ENCODE data around the gene AFF1. TPM values are rescaled to one million over a fixed set of nuclear protein-coding genes. Genes with fewer than 3 reads are reported as not detected.

AFF1 gene
- total RNA-seq, 1 donor from 2014 or later = 34.1 TPM

DNA sequence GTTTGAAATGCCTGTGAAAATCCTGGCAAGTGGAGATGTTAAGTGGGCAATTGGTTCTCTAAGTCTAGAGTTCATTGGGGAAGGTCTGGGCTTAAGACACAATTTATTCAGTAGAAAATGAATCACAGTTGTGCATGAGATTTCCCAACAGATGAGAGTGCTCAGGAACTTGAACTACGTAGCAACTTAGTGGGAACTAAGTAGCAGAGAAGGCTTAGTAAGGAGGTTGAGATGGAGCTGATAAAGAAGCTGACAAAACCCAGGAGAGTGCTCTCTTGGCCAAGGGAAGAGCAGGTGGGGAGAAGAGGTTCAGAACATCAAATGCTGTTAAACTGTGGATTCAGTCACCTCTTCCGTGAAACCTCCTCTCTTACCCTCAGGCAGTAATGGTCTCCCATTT is 33.0 kb downstream of the AFF1 start:
- no peak overlapping the region for H3K27ac Mint-ChIP-seq (ENCODE audit: unreplicated experiment)
- H3K4me3 Mint-ChIP-seq = no peak overlapping the region
- TF ChIP-seq, protein P1, sequence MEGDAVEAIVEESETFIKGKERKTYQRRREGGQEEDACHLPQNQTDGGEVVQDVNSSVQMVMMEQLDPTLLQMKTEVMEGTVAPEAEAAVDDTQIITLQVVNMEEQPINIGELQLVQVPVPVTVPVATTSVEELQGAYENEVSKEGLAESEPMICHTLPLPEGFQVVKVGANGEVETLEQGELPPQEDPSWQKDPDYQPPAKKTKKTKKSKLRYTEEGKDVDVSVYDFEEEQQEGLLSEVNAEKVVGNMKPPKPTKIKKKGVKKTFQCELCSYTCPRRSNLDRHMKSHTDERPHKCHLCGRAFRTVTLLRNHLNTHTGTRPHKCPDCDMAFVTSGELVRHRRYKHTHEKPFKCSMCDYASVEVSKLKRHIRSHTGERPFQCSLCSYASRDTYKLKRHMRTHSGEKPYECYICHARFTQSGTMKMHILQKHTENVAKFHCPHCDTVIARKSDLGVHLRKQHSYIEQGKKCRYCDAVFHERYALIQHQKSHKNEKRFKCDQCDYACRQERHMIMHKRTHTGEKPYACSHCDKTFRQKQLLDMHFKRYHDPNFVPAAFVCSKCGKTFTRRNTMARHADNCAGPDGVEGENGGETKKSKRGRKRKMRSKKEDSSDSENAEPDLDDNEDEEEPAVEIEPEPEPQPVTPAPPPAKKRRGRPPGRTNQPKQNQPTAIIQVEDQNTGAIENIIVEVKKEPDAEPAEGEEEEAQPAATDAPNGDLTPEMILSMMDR (conservative IDR thresholded peaks at IDR 0.05) = no peak
- DNase-seq (ENCODE audit: low read depth, low spot score) = no peak
- H3K36me3 Mint-ChIP-seq (ENCODE audit: low read depth) = no peaks in the 10 kb centered on the region
- H3K4me1 Mint-ChIP-seq = peaks cover 2% of the 10 kb centered on the region
- no peaks in the 10 kb centered on the region for H3K27me3 Mint-ChIP-seq (ENCODE audit: low read depth)
- H3K9me3 Mint-ChIP-seq = no peaks in the 10 kb centered on the region

DNA sequence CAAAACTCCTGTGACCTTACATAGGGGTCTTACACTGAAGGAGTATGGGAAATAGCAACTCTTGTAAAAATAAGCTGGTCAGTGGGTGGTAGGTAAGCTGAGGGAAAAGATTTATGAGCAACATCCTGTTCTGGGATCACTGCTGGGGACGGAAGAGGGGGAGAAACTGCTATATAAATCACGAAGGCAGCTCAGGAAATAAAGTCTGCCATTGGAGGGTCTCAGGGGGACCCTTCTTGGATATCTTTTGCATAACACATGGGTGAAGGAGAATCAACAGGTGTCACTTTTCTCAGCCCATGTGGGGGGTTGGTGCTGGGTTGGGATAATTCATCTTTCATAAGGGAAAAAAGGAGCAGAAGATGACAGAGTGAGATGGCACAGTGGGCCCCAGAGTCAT is 33.7 kb downstream of the AFF1 start:
- DNase-seq (ENCODE audit: low read depth, low spot score) = no peak
- Mint-ChIP-seq H3K36me3 (ENCODE audit: low read depth) (no peaks in the 10 kb centered on the region), H3K4me3 (no peak overlapping the region), H3K9me3 (no peaks in the 10 kb centered on the region), H3K27me3 (ENCODE audit: low read depth) (no peaks in the 10 kb centered on the region), H3K27ac (ENCODE audit: unreplicated experiment) (no peak overlapping the region), H3K4me1 (peaks cover 5% of the 10 kb centered on the region)
- TF ChIP-seq, protein P1 (conservative IDR thresholded peaks at IDR 0.05) = no peak

DNA sequence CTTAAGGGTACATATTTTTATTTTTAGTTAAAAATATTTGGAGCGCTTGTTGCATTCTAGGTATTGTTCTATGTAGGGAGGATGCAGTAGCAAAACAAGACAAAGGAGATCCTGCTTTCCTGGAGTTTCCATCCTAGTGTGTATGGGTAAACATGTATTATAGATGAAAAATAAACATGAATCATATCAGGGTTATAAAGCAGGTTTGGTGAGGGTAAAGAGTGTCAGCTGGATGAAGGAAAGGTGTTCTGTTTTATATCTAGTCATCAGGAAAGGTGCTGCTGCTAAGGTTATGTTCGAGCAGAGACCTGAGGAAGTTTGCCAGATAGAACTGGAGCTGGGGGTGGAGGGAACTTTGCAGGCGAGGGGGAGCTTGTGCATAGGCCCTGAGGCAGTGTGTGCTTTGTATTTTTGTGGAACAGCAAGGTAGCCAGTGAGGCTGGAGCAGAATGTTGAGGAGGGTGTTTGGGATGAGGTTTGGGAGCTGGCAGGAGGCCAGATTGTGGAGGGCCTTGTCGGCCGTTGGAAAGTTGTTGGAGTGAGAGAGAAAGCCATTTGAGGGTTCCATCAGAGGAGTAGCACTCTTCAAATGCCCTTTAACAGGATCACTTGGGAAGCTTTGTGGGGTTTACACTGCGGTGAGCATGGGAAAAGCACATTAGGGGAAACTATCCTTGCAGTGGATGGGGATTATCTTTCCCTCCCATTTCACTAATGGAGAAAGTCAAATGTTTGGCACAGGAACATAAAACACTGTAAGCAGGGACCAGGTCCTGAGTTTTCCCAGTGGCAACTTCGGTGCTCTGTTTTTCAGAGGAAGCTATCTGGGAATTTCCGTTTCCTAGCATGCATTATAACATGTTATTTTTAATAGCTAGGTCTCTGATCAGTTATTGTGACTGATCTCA is 35.9 kb downstream of the AFF1 start:
- DNase-seq (ENCODE audit: low read depth, low spot score) = no peak
- no peak overlapping the region for H3K27ac Mint-ChIP-seq (ENCODE audit: unreplicated experiment)

DNA sequence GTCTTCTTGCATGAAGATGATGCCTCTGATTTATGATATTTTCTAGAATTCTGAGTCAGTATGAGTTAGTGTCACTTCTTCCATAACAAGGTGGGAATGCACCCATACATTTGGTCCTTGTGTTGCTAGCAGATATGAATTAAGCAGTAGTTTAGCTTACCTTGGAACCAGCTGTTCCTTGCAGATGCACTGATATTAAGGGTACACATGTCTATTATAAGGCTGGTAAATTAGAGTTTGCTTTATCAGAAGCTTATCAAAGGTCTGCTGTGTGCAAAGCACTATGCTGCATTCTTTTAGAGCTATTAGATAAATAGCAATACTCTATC is 36.5 kb downstream of the AFF1 start:
- Mint-ChIP-seq H3K36me3 (ENCODE audit: low read depth) (no peaks in the 10 kb centered on the region), H3K4me3 (no peak overlapping the region), H3K27ac (ENCODE audit: unreplicated experiment) (no peak overlapping the region), H3K9me3 (no peaks in the 10 kb centered on the region), H3K4me1 (peaks cover 5% of the 10 kb centered on the region), H3K27me3 (ENCODE audit: low read depth) (no peaks in the 10 kb centered on the region)
- TF ChIP-seq, protein P1 (conservative IDR thresholded peaks at IDR 0.05) = no peak
- no peak for DNase-seq (ENCODE audit: low read depth, low spot score)

More for the DNA sequence above, 35.9 kb downstream of the AFF1 start:
- Mint-ChIP-seq H3K9me3 (no peaks in the 10 kb centered on the region), H3K36me3 (ENCODE audit: low read depth) (no peaks in the 10 kb centered on the region), H3K27me3 (ENCODE audit: low read depth) (no peaks in the 10 kb centered on the region), H3K4me3 (no peak overlapping the region), H3K4me1 (peaks cover 5% of the 10 kb centered on the region)
- TF ChIP-seq, protein P1 (conservative IDR thresholded peaks at IDR 0.05) = no peak

DNA sequence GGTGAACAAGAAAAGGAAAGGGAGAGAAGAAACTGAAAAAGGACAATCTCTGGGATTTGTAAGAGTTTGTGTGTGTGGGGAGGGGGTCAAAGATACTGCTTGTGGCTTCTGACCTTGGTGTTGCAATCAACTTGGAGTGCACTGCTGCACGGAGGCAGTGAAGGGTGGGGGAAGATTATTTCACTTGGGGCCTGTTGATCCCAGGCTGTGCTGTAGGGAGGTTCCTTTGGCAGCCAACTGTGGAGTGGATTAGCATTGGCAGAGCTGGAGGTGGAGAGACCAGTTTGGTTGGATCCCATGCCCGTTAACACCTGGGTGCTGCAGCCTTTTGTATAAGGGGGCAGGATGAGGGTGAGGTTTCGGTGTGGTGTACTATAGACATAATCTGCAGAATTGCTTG is 38.2 kb downstream of the AFF1 start:
- no peaks in the 10 kb centered on the region for H3K36me3 Mint-ChIP-seq (ENCODE audit: low read depth)
- no peak overlapping the region for H3K4me3 Mint-ChIP-seq
- TF ChIP-seq, protein P1 (conservative IDR thresholded peaks at IDR 0.05) = no peak
- H3K27ac Mint-ChIP-seq (ENCODE audit: unreplicated experiment) = no peak overlapping the region
- no peaks in the 10 kb centered on the region for H3K27me3 Mint-ChIP-seq (ENCODE audit: low read depth)
- DNase-seq (ENCODE audit: low read depth, low spot score) = no peak
- no peaks in the 10 kb centered on the region for H3K9me3 Mint-ChIP-seq
- H3K4me1 Mint-ChIP-seq = peaks cover 9% of the 10 kb centered on the region
